ENCODE data around the gene GKAP1. TPM values are rescaled to one million over a fixed set of nuclear protein-coding genes. Genes with fewer than 3 reads are reported as not detected.
"Not testable (repeated sequence)": the region's sequence is repeated elsewhere in the genome, so short reads cannot be mapped to it uniquely, and the experiment has no call there.

The GKAP1 gene
- polyA plus RNA-seq, 6 donors from 2014 or later: 2.4 to 6.9 (median 4.4) TPM

DNA sequence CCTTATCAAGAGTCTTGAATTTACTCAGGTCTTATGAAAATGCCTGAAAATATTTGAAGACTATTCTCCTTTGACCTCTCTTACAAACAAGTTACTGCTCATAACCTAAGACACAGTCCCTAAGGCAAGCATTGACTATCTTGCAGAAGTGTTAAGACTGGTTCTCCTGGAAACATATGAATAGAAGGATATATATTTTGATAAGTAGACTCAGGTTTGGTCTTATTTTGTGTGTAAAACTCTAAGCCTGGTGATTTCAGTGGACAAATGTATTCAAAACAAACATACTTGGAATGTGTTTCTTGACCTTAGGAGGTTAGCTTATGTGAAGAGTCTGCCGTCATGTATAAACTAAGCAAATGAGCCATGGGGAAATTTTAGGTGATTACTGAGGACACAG is 102.3 kb downstream of the GKAP1 start:
- Mint-ChIP-seq H3K36me3 (no peaks in the 10 kb centered on the region), H3K4me3 (no peak overlapping the region), H3K4me1 (peaks cover 0 to 5% (median 0%) of the 10 kb centered on the region in 3 donors), H3K27ac (peak overlapping the region in 1 of 6 donors; percentile 12), H3K9me3 (peaks cover 0 to 3% (median 0%) of the 10 kb centered on the region in 7 donors), H3K27me3 (no peaks in the 10 kb centered on the region)
- ATAC-seq (ENCODE audit: low read depth in 2 of 2) (no peak), DNase-seq (no peak)

DNA sequence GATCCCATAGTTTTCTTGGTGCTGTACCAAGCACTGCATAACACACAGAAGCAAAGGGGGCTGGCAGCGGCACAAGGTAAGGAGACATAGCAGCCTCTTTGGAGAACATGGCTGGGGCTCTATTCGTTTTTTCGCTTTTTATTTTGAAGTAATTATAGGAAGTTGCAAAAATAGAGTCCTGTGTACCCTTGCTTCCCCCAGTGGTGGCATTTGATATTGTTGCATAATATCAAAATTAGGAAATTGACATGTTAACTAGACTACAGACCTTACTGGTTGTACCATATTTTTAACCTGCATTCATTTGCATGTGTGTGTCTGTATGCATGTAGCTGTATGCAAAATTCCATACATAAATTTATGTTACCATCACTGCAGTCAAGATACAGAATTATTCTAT is 103.2 kb downstream of the GKAP1 start:
- Mint-ChIP-seq H3K27ac (no peak overlapping the region), H3K9me3 (peaks cover 0 to 3% (median 0%) of the 10 kb centered on the region in 7 donors), H3K4me3 (no peak overlapping the region), H3K36me3 (no peaks in the 10 kb centered on the region), H3K27me3 (no peaks in the 10 kb centered on the region), H3K4me1 (peaks cover 0 to 6% (median 2%) of the 10 kb centered on the region in 3 donors)
- ATAC-seq (ENCODE audit: low read depth in 2 of 2) (peak; percentile 58 to 67), DNase-seq (no peak)

DNA sequence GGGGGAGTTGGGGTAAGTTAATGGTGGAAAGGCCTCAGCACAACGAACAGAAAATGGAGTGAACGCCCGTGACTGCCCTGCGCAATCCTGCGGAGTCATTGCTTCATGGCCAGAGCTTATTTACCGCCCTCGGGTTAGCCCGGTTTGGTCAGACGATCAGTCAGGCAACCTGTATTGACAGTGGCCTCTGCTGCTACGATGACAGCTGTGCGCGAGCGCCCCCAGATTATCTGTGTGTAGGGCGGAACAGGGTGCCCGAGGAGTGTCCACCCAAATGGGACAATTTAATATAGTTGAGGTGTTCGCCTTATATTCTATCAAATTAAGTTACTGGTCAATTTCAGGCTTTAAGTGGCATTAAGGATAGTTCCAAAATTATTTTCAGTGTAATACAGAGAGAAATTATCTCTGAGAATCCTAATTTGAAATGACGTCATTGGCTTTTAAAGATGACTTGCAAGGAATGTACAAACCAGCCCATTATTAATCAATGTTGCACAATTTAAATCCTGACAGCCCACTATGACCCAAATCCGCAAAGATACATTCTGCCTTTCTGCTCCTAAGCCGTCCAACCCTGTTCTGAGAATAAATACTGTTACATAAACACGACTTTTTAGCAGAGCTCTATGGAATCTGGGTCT is 108.9 kb downstream of the GKAP1 start:
- Mint-ChIP-seq H3K36me3 (no peaks in the 10 kb centered on the region), H3K27ac (peak overlapping the region; percentile 98 to 100 (median 100)), H3K27me3 (no peaks in the 10 kb centered on the region), H3K4me1 (peaks cover 20 to 38% (median 35%) of the 10 kb centered on the region in 3 donors), H3K4me3 (peak overlapping the region; percentile 95 to 100 (median 98)), H3K9me3 (no peaks in the 10 kb centered on the region)
- DNase-seq (no peak), ATAC-seq (ENCODE audit: low read depth in 2 of 2) (peak; percentile 36 to 52)

DNA sequence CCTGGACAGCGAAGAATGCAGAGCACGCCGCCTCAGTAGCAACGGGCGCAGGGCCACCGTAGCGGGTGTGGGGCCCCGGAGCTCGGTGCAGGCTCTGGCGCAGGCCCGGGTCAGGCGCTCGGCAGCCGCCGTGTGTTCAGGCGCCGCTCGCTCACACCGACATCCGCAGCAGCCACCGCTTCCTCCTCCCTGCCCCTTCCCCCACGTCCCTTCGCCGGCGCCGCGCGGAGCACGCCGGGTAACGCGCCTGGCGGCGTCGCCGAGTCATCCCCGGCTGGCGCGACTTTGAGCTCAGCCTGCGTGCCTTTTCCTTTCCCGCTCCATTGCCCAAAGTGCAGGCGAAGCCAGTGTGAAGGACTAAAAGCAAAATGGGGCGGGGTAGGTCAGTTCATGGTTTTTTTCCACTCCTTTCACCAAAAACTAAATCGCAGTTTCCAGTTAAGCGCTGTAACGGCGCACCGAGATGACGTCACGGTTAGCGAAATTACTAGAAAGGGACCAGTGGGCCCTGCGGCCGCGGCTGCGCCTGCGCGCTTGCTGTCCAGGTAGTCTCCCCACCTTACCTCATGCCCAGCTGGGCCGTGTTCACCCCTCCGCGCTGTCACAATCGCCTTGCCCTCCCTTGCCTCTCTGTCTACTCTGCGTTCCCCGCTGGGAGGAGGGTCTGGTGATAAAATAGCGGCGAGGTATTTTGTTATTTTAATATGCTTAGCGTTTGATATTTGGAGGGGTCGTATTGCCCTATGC is 109.6 kb downstream of the GKAP1 start, which contains the start of gene UBQLN1:
Gene UBQLN1, minus strand, starts transcription at position 191 of the 747 bp plus-strand sequence. CDS start 279 bp downstream, outside the sequence.
- ATAC-seq (ENCODE audit: low read depth in 2 of 2) (peak; percentile 84 to 85), DNase-seq (peak; percentile 96)
- H3K4me1 Mint-ChIP-seq: peaks cover 22 to 41% (median 38%) of the 10 kb centered on the region in 3 donors
- peak within 1 kb of the TSS; percentile 95 to 100 (median 98) for H3K4me3 Mint-ChIP-seq
- H3K36me3 Mint-ChIP-seq: no peaks in the 10 kb centered on the region
- H3K27ac Mint-ChIP-seq: peak within 1 kb of the TSS; percentile 99 to 100 (median 100)
- H3K27me3 Mint-ChIP-seq: no peaks in the 10 kb centered on the region
- no peaks in the 10 kb centered on the region for H3K9me3 Mint-ChIP-seq

GRCh38 chr9:83707518-83707767 is 110.1 kb downstream of the GKAP1 start:
- Mint-ChIP-seq H3K27me3 (no peaks in the 10 kb centered on the region), H3K27ac (peak overlapping the region; percentile 98 to 100 (median 100)), H3K36me3 (no peaks in the 10 kb centered on the region), H3K9me3 (no peaks in the 10 kb centered on the region), H3K4me1 (peaks cover 24 to 43% (median 40%) of the 10 kb centered on the region in 3 donors), H3K4me3 (peak overlapping the region; percentile 95 to 100 (median 98))
- ATAC-seq (ENCODE audit: low read depth in 2 of 2) (peak in 1 of 2 donors; percentile 34), DNase-seq (no peak)

GRCh38 chr9:83706676-83707517 is 110.7 kb downstream of the GKAP1 start:
- Mint-ChIP-seq H3K27ac (peak overlapping the region; percentile 82 to 100 (median 99)), H3K36me3 (no peaks in the 10 kb centered on the region), H3K4me1 (peaks cover 26 to 47% (median 42%) of the 10 kb centered on the region in 3 donors), H3K27me3 (no peaks in the 10 kb centered on the region), H3K9me3 (no peaks in the 10 kb centered on the region), H3K4me3 (peak overlapping the region; percentile 95 to 100 (median 98))
- ATAC-seq (ENCODE audit: low read depth in 2 of 2) (peak; percentile 4 to 5), DNase-seq (peak; percentile 41)

DNA sequence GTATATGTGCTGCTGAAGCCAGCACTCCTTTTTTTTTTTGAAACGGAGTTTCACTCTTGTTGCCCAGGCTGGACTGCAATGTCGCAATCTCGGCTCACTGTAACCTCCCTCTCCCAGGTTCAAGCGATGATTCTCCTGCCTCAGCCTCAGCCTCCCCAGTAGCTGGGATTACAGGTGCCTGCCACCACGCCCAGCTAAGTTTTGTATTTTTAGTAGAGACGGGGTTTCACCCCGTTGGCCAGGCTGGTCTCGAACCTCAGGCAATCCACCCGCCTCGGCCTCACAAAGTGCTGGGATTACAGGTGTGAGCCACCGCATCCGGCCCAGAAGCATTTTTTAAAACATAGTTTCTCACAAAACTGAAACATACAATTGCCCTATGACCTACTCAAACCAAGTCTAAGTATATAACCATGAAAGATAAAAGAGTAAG is 112.3 kb downstream of the GKAP1 start:
- DNase-seq; ATAC-seq (ENCODE audit: low read depth in 2 of 2); H3K36me3 Mint-ChIP-seq; H3K27me3 Mint-ChIP-seq; H3K9me3 Mint-ChIP-seq: not testable (repeated sequence)
- Mint-ChIP-seq H3K4me3 (peak overlapping the region; percentile 46 to 100 (median 98)), H3K27ac (peak overlapping the region in 2 of 6 donors; percentile 55 to 99), H3K4me1 (peaks cover 38 to 61% (median 55%) of the 10 kb centered on the region in 3 donors)

- Mint-ChIP-seq H3K4me1 (peaks cover 46 to 78% (median 64%) of the 10 kb centered on the region in 3 donors), H3K9me3 (no peaks in the 10 kb centered on the region), H3K36me3 (no peaks in the 10 kb centered on the region), H3K27me3 (no peaks in the 10 kb centered on the region), H3K27ac (peak overlapping the region in 1 of 6 donors; percentile 39), H3K4me3 (peak overlapping the region in 1 of 8 donors; percentile 32)
- DNase-seq: no peak
- no peak for ATAC-seq (ENCODE audit: low read depth in 2 of 2)
Observed at GRCh38 chr9:83701769-83702168, 115.8 kb downstream of the GKAP1 start.

- ATAC-seq (ENCODE audit: low read depth in 2 of 2) (no peak), DNase-seq (no peak)
- H3K36me3 Mint-ChIP-seq: no peaks in the 10 kb centered on the region
- H3K9me3 Mint-ChIP-seq: no peaks in the 10 kb centered on the region
- no peaks in the 10 kb centered on the region for H3K27me3 Mint-ChIP-seq
- no peak overlapping the region for H3K4me3 Mint-ChIP-seq
- H3K4me1 Mint-ChIP-seq: peaks cover 41 to 78% (median 59%) of the 10 kb centered on the region in 3 donors
- H3K27ac Mint-ChIP-seq: peak overlapping the region in 1 of 6 donors; percentile 7
Observed at GRCh38 chr9:83701286-83701685, 116.3 kb downstream of the GKAP1 start.

- Mint-ChIP-seq H3K27me3 (no peaks in the 10 kb centered on the region), H3K4me3 (no peak overlapping the region), H3K9me3 (no peaks in the 10 kb centered on the region), H3K36me3 (no peaks in the 10 kb centered on the region), H3K4me1 (peaks cover 40 to 78% (median 56%) of the 10 kb centered on the region in 3 donors), H3K27ac (peak overlapping the region in 1 of 6 donors; percentile 47)
- DNase-seq (no peak), ATAC-seq (ENCODE audit: low read depth in 2 of 2) (no peak)
Observed at GRCh38 chr9:83699615-83700014, 118.0 kb downstream of the GKAP1 start.

DNA sequence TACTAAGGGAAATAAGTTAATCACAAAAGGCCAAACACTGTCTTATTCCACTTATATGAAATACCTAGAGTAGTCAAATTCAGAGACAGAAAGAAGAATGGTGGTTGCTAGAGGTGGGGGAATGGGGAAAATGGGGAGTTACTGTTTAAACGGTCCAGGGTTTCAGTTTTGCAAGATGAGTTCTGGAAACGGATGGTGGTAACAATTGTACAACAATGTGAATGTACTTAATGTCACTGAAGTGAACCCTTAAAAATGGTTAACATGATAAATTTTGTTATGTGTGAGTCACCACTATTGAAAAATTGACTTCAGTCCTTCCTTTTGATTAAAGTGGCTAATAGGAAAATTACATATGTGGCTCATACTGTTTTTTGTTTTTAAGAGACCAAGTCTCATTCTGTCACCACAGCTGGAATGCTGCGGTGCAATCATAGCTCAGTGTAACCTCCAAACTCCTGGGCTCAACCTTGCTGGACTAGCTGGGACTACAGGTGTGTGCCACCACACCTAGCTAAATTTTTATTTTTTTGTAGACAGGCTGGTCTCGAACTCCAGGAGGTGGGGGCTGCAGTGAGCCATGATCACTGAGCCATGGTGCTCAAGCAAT is 118.5 kb downstream of the GKAP1 start:
- ATAC-seq (ENCODE audit: low read depth in 2 of 2) (no peak), DNase-seq (no peak)
- Mint-ChIP-seq H3K9me3 (no peaks in the 10 kb centered on the region), H3K27me3 (no peaks in the 10 kb centered on the region), H3K4me1 (peaks cover 44 to 81% (median 61%) of the 10 kb centered on the region in 3 donors), H3K27ac (peak overlapping the region in 2 of 6 donors; percentile 33 to 47), H3K36me3 (no peaks in the 10 kb centered on the region), H3K4me3 (no peak overlapping the region)

DNA sequence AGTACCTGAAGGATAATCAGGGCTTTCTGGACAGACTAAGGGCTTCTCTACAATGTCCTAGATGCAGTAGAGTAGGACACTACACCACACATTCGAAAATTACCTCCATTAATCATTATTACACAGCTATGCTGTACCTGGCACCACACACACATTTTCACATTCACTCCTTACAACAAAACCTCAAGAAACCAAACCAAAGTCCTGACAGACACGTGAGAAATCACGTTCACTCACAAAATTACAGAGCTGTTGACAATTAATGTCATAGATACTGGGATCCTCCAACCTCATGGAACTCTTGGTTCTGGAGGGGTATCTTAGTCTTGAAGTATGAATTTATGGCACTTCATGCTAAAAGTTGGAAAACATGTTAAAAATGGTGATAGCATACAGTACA is 126.1 kb downstream of the GKAP1 start:
- Mint-ChIP-seq H3K4me3 (no peak overlapping the region), H3K4me1 (peaks cover 57 to 85% (median 68%) of the 10 kb centered on the region in 3 donors), H3K27ac (no peak overlapping the region), H3K27me3 (no peaks in the 10 kb centered on the region), H3K9me3 (no peaks in the 10 kb centered on the region), H3K36me3 (no peaks in the 10 kb centered on the region)
- ATAC-seq (ENCODE audit: low read depth in 2 of 2): no peak
- DNase-seq: no peak

All from naive B cell (primary cell).